HepG2 (cell line): ENCODE results near the gene TIMM44. TPM values are rescaled to one million over a fixed set of nuclear protein-coding genes. Genes with fewer than 3 reads are reported as not detected.

Source experiments
- ATAC-seq: fragments of 200-7000 bp; cut with Tn5 transposase; 3 replicates; pipeline ENCODE4 v1.9.1; 2020; ENCODE audit warnings: mild to moderate bottlenecking, moderate library complexity
- BruUV-seq: library from RNA; stranded (reverse); fragments of 400-500 nt; replicated peaks from 2 replicates; lab custom pipeline; 2021; lab: Mats Ljungman, UMichigan
- CTCF ChIA-PET: fragments of 300-600 bp; formaldehyde crosslinking; extraction: SDS; loops from one replicate; lab custom pipeline; 2021; ENCODE audit warnings: low total read pairs, inconsistent platforms, low intra/inter-chr PET ratio; lab: Yijun Ruan, JAX
- POLR2A ChIA-PET: fragments of 350-600 bp; sonication (Branson Sonifier 250); formaldehyde crosslinking; loops from one replicate; lab custom pipeline; 2020; ENCODE audit warnings: antibody characterized with exemption, inconsistent platforms; lab: Yijun Ruan, JAX
- DNase-seq: peaks from one replicate; pipeline ENCODE4 v3.0.0-alpha.2; 2015; ENCODE audit warnings: low spot score
- FAIRE-seq: peaks from 3 replicates; lab custom pipeline; 2011; peaks lifted over from hg19 to GRCh38; lab: Jason Lieb, UNC
- H2AFZ ChIP-seq: one replicate; pipeline ENCODE4 v1.6.1; 2011; ENCODE audit warnings: low read length, inconsistent platforms
- H3K27ac ChIP-seq: fragments of 300-600 bp; 3 replicates; pipeline ENCODE4 v1.8.0; 2011; ENCODE audit warnings: mixed run types, mild to moderate bottlenecking, mixed read lengths, low read length, inconsistent platforms; ENCODE audit not compliant: insufficient read depth; ENCODE audit errors: extremely low read length
- H3K27me3 ChIP-seq, 2 experiments: fragments of 200-600 bp in 1 of 2; 2 replicates in 1 of 2; 3 replicates in 1 of 2; pipeline versions ENCODE4 v1.6.0 to v1.8.0; 2011; ENCODE audit warnings: low read length in 2 of 2, mild to moderate bottlenecking in 2 of 2, moderate library complexity in 2 of 2, inconsistent platforms in 1 of 2; ENCODE audit not compliant: insufficient read depth in 2 of 2, control insufficient read depth in 1 of 2
- H3K36me3 ChIP-seq, 2 experiments: fragments of 200-600 bp in 1 of 2; replicated peaks in 1 of 2; 2 replicates in 1 of 2; 3 replicates in 1 of 2; pipeline versions ENCODE4 v1.5.1 to v1.8.0; 2011; ENCODE audit warnings: low read length in 2 of 2, inconsistent platforms in 1 of 2; ENCODE audit not compliant: insufficient read depth in 2 of 2, control insufficient read depth in 1 of 2
- H3K4me1 ChIP-seq: 2 replicates; pipeline ENCODE4 v1.5.1; 2012; ENCODE audit warnings: low read length, inconsistent platforms; ENCODE audit not compliant: insufficient read depth
- H3K4me2 ChIP-seq: 2 replicates; pipeline ENCODE4 v1.6.0; 2011; ENCODE audit warnings: low read depth, low read length, inconsistent platforms
- H3K4me3 ChIP-seq, 3 experiments: fragments of 200-600 bp in 1 of 3; sonication (generic), shearing (Covaris generic) in 1 of 3; replicated peaks in 1 of 3; 2 replicates each; pipeline ENCODE4 v1.5.1; 2011 to 2016; ENCODE audit warnings: low read length in 3 of 3, inconsistent platforms in 2 of 3, low read depth in 2 of 3, mild to moderate bottlenecking in 2 of 3, control low read depth in 1 of 3, mixed read lengths in 1 of 3; ENCODE audit not compliant: insufficient read depth in 1 of 3
- H3K79me2 ChIP-seq: one replicate; pipeline ENCODE4 v1.6.1; 2011; ENCODE audit warnings: low read length, inconsistent platforms; ENCODE audit not compliant: insufficient read depth
- H3K9ac ChIP-seq: 2 replicates; pipeline ENCODE4 v1.6.0; 2011; ENCODE audit warnings: mild to moderate bottlenecking, low read depth, low read length, inconsistent platforms; ENCODE audit not compliant: insufficient read depth
- H3K9me3 ChIP-seq: 2 replicates; pipeline ENCODE4 v1.5.1; 2012; ENCODE audit warnings: mild to moderate bottlenecking, low read length
- H4K20me1 ChIP-seq: 2 replicates; pipeline ENCODE4 v1.6.0; 2011; ENCODE audit warnings: inconsistent platforms, mild to moderate bottlenecking, low read length, moderate library complexity; ENCODE audit not compliant: insufficient read depth
- AHR ChIP-seq: IDR thresholded peaks from 2 replicates; pipeline ENCODE4 v1.6.1; 2018; ENCODE audit warnings: missing genetic modification reagents, missing compliant biosample characterization
- BRD4 ChIP-seq: sonication (generic); formaldehyde crosslinking; IDR thresholded peaks from 2 replicates; pipeline ENCODE4 v1.4.0; 2020; ENCODE audit warnings: missing genetic modification reagents
- ISL2 ChIP-seq: sonication (generic); formaldehyde crosslinking; IDR thresholded peaks from 2 replicates; pipeline ENCODE4 v1.5.0; 2020; ENCODE audit warnings: missing genetic modification reagents
- KAT7 ChIP-seq: IDR thresholded peaks from 2 replicates; pipeline ENCODE4 v1.6.1; 2018; ENCODE audit warnings: borderline replicate concordance, missing compliant biosample characterization
- TBX3 ChIP-seq: fragments of 450-650 bp; IDR thresholded peaks from 2 replicates; pipeline ENCODE4 v1.6.1; 2017; ENCODE audit warnings: antibody characterized with exemption, mild to moderate bottlenecking, inconsistent platforms, borderline replicate concordance
- ZFP36 ChIP-seq: fragments of 150-350 bp; IDR thresholded peaks from 2 replicates; pipeline ENCODE4 v1.6.1; 2018; ENCODE audit warnings: borderline replicate concordance, low read length, low read depth; ENCODE audit not compliant: partially characterized antibody
- ZNF136 ChIP-seq: sonication (generic); formaldehyde crosslinking; IDR thresholded peaks from 2 replicates; pipeline ENCODE4 v1.8.1; 2022; ENCODE audit warnings: low read depth, mild to moderate bottlenecking, moderate library complexity, missing genetic modification reagents
- ZNF546 ChIP-seq: sonication (generic); formaldehyde crosslinking; conservative IDR thresholded peaks from 2 replicates; pipeline ENCODE4 v1.8.1; 2023; ENCODE audit warnings: mild to moderate bottlenecking, missing genetic modification reagents
- ZNF747 ChIP-seq: sonication (generic); formaldehyde crosslinking; IDR thresholded peaks from 2 replicates; pipeline ENCODE4 v1.8.1; 2023; ENCODE audit warnings: missing genetic modification reagents, mild to moderate bottlenecking, borderline replicate concordance
- WGBS: methylation state at CpG from one replicate; pipeline ENCODE4 v1.1.6; 2017; ENCODE audit warnings: low lambda C conversion rate; 5-methylcytosine and 5-hydroxymethylcytosine counted together
- in situ Hi-C: cut with HindIII; loops from 2 replicates; pipeline ENCODE4 v1.10.0; 2017; ENCODE audit warnings: low pct_unique_long_range_greater_than_20kb; ENCODE audit not compliant: extremely low pct_ligation_motif_present
- intact Hi-C: fragments of 100-400 bp; cut with micrococcal nuclease; formaldehyde crosslinking; loops from one replicate; pipeline ENCODE4 v1.10.0; 2022; ENCODE audit not compliant: unreplicated experiment
- polyA plus RNA-seq, 8 experiments: library from polyadenylated mRNA; depleted of rRNA in 3 of 8; stranded (reverse) in 7 of 8; unstranded in 1 of 8; fragments of >200 nt; fragmentation: Illumina TruSeq in 4 of 8; extraction: Trizol in 4 of 8; gene quantifications; 2 replicates each; pipeline versions ENCODE4 v1.2.1 to v1.2.3, GENCODE V29; 2011 to 2016; ENCODE audit warnings: low read depth in 4 of 8, missing spikeins in 1 of 8, mixed read lengths in 1 of 8; ENCODE audit not compliant: insufficient read depth in 1 of 8
- total RNA-seq, 5 experiments: library from RNA; depleted of rRNA; stranded (reverse); fragments of >200 nt; fragmentation: Illumina TruSeq; extraction: Trizol; gene quantifications; 2 replicates each; pipeline ENCODE4 v1.2.3, GENCODE V29; 2016; ENCODE audit warnings: low read depth in 1 of 5
- TF ChIP-seq, protein P1 (sequence below): sonication (generic); formaldehyde crosslinking; IDR thresholded peaks from 2 replicates; pipeline ENCODE4 v1.4.0; 2020; ENCODE audit warnings: missing genetic modification reagents
- TF ChIP-seq, protein P2 (sequence below): sonication (generic); formaldehyde crosslinking; IDR thresholded peaks from 2 replicates; pipeline ENCODE4 v1.5.1; 2020; ENCODE audit warnings: missing genetic modification reagents, mild to moderate bottlenecking, borderline replicate concordance
- TF ChIP-seq, protein P3 (sequence below): sonication (generic); formaldehyde crosslinking; IDR thresholded peaks from 2 replicates; pipeline ENCODE4 v1.9.0; 2021; ENCODE audit warnings: missing genetic modification reagents, borderline replicate concordance
- TF ChIP-seq, protein P4 (sequence below): sonication (generic); formaldehyde crosslinking; IDR thresholded peaks from 2 replicates; pipeline ENCODE4 v1.4.0; 2020; ENCODE audit warnings: missing genetic modification reagents, borderline replicate concordance
- TF ChIP-seq, protein P5 (sequence below): IDR thresholded peaks from 2 replicates; pipeline ENCODE4 v1.6.1; 2016; ENCODE audit warnings: missing compliant biosample characterization, missing genetic modification reagents, borderline replicate concordance

TIMM44 gene
- total and polyA plus RNA-seq, 2 of the 13 experiments (the other 11 are each of a cell fraction or from before 2014, with no cell fraction given), result 42.9 to 72.6 TPM

DNA sequence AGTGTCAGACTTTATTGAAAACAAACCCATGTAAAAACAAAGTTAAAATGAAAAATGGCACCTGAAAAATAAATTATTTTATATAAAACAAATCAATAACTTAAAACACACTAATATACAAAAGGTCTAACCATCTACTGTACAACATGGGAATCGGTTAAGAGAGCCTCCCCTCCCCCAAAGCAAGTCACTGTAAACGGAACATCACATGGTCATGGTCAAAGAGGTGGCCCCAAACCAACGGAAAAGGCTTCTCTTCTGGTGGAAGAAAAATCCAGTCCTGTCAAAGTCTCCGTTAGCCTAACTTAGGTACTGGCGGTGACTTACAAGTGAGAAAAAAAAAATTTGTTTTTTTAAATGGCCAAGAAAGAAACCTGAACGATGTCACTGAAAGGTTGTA lies 15.7 kb upstream of the TIMM44 start:
- no TSS peak for BruUV-seq
- in situ Hi-C loops (no loop called here), intact Hi-C loops (no loop called here)
- CTCF ChIA-PET, result no interaction called here
- Histone ChIP-seq H3K4me2 (no peak overlapping the region), H3K79me2 (no peaks in the 10 kb centered on the region), H3K36me3 (peaks cover 7 to 39% of the 10 kb centered on the region in 2 experiments; a peak in 4 of 5 replicates), H3K4me1 (peaks cover 24% of the 10 kb centered on the region), H3K9me3 (no peaks in the 10 kb centered on the region), H3K4me3 (no peak overlapping the region), H3K27me3 (no peaks in the 10 kb centered on the region), H2AFZ (no peak overlapping the region), H3K9ac (no peak overlapping the region), H4K20me1 (no peaks in the 10 kb centered on the region), H3K27ac (no peak overlapping the region)
- DNase-seq, result no peak
- FAIRE-seq, result no peak
- WGBS, result 91% methylated on average over 6 of the region's 6 CpGs
- ATAC-seq, result no peak
- POLR2A ChIA-PET, result interaction anchor here (1.8 kb wide), 1 partner anchor 16 kb away, joined by 4 read pairs; the partner anchor contains the start of gene TIMM44
- no peak for TF ChIP-seq TBX3
- TF ChIP-seq, protein P1, sequence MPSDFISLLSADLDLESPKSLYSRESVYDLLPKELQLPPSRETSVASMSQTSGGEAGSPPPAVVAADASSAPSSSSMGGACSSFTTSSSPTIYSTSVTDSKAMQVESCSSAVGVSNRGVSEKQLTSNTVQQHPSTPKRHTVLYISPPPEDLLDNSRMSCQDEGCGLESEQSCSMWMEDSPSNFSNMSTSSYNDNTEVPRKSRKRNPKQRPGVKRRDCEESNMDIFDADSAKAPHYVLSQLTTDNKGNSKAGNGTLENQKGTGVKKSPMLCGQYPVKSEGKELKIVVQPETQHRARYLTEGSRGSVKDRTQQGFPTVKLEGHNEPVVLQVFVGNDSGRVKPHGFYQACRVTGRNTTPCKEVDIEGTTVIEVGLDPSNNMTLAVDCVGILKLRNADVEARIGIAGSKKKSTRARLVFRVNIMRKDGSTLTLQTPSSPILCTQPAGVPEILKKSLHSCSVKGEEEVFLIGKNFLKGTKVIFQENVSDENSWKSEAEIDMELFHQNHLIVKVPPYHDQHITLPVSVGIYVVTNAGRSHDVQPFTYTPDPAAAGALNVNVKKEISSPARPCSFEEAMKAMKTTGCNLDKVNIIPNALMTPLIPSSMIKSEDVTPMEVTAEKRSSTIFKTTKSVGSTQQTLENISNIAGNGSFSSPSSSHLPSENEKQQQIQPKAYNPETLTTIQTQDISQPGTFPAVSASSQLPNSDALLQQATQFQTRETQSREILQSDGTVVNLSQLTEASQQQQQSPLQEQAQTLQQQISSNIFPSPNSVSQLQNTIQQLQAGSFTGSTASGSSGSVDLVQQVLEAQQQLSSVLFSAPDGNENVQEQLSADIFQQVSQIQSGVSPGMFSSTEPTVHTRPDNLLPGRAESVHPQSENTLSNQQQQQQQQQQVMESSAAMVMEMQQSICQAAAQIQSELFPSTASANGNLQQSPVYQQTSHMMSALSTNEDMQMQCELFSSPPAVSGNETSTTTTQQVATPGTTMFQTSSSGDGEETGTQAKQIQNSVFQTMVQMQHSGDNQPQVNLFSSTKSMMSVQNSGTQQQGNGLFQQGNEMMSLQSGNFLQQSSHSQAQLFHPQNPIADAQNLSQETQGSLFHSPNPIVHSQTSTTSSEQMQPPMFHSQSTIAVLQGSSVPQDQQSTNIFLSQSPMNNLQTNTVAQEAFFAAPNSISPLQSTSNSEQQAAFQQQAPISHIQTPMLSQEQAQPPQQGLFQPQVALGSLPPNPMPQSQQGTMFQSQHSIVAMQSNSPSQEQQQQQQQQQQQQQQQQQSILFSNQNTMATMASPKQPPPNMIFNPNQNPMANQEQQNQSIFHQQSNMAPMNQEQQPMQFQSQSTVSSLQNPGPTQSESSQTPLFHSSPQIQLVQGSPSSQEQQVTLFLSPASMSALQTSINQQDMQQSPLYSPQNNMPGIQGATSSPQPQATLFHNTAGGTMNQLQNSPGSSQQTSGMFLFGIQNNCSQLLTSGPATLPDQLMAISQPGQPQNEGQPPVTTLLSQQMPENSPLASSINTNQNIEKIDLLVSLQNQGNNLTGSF (CRISPR knock-in tag), result no peak
- TF ChIP-seq, protein P2, sequence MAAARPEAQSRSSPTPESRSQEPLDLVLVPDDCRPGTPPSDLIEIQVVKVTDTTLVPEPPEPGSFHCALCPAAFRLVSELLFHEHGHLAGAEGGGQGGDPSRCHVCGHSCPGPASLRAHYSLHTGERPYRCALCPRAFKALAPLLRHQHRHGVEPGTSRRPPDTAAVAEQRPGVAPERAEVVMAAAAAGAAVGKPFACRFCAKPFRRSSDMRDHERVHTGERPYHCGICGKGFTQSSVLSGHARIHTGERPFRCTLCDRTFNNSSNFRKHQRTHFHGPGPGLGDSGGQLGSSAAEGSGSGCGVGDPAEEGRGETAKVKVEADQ (CRISPR knock-in tag), result no peak
- no peak for TF ChIP-seq BRD4 (CRISPR knock-in tag)
- no peak for TF ChIP-seq AHR (CRISPR knock-in tag)
- TF ChIP-seq, protein P3, sequence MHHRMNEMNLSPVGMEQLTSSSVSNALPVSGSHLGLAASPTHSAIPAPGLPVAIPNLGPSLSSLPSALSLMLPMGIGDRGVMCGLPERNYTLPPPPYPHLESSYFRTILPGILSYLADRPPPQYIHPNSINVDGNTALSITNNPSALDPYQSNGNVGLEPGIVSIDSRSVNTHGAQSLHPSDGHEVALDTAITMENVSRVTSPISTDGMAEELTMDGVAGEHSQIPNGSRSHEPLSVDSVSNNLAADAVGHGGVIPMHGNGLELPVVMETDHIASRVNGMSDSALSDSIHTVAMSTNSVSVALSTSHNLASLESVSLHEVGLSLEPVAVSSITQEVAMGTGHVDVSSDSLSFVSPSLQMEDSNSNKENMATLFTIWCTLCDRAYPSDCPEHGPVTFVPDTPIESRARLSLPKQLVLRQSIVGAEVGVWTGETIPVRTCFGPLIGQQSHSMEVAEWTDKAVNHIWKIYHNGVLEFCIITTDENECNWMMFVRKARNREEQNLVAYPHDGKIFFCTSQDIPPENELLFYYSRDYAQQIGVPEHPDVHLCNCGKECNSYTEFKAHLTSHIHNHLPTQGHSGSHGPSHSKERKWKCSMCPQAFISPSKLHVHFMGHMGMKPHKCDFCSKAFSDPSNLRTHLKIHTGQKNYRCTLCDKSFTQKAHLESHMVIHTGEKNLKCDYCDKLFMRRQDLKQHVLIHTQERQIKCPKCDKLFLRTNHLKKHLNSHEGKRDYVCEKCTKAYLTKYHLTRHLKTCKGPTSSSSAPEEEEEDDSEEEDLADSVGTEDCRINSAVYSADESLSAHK (CRISPR knock-in tag), result no peak
- TF ChIP-seq ZNF136 (CRISPR knock-in tag), result no peak
- no peak for TF ChIP-seq ZFP36
- TF ChIP-seq, protein P4, sequence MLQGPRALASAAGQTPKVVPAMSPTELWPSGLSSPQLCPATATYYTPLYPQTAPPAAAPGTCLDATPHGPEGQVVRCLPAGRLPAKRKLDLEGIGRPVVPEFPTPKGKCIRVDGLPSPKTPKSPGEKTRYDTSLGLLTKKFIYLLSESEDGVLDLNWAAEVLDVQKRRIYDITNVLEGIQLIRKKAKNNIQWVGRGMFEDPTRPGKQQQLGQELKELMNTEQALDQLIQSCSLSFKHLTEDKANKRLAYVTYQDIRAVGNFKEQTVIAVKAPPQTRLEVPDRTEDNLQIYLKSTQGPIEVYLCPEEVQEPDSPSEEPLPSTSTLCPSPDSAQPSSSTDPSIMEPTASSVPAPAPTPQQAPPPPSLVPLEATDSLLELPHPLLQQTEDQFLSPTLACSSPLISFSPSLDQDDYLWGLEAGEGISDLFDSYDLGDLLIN, result no peak
- no peak for TF ChIP-seq KAT7 (CRISPR knock-in tag)
- no peak for TF ChIP-seq ZNF546 (CRISPR knock-in tag)
- TF ChIP-seq ZNF747 (CRISPR knock-in tag), result no peak
- TF ChIP-seq, protein P5, sequence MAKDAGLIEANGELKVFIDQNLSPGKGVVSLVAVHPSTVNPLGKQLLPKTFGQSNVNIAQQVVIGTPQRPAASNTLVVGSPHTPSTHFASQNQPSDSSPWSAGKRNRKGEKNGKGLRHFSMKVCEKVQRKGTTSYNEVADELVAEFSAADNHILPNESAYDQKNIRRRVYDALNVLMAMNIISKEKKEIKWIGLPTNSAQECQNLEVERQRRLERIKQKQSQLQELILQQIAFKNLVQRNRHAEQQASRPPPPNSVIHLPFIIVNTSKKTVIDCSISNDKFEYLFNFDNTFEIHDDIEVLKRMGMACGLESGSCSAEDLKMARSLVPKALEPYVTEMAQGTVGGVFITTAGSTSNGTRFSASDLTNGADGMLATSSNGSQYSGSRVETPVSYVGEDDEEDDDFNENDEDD (CRISPR knock-in tag), result no peak
- TF ChIP-seq ISL2 (CRISPR knock-in tag), result no peak
